Effector CD4-positive, alpha-beta T cell (primary cell): ENCODE measurements around the gene PPP2R2C.

ENCODE experiments used
- DNase-seq: peaks from one replicate; pipeline ENCODE4 v3.0.0-alpha.2; 2020

The PPP2R2C gene

DNA sequence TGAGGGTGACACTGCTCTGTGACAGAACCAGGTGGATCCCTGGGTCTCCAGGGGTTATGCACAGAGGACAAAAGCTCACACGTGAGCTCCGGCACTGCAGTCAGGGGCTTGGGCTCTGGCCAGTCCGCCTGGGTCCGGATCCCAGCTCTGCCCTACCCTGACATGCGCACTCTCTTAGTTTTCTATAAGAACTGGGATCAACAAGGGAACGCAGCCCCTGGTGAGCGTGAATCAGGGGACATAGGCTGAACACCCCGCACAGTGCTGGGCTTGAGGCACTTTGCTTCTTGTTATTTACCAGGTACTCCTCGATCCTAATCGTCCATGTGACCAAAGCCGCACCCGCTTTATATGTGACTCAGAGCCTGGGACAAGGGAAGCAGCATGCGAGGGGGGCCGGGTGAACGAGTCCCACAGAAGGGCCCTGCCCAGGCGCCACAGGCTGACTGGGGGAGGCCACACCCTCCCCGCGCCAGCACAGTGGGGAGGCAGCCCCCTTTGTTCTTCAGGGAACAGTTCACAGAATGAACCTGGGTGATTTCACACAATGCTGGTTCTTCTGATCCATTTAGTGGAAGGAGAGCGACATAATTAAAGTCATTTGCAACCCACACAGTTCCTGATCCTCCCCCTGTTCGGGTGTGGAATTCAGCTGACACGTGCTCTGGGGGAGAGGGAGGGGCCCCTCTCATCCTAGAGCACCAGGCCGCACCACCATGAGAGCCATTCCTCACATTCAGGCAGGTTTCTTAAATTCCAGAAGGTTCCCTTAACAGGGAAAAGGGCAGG, 147.2 kb downstream of the PPP2R2C start:
- DNase-seq, result no peak

DNA sequence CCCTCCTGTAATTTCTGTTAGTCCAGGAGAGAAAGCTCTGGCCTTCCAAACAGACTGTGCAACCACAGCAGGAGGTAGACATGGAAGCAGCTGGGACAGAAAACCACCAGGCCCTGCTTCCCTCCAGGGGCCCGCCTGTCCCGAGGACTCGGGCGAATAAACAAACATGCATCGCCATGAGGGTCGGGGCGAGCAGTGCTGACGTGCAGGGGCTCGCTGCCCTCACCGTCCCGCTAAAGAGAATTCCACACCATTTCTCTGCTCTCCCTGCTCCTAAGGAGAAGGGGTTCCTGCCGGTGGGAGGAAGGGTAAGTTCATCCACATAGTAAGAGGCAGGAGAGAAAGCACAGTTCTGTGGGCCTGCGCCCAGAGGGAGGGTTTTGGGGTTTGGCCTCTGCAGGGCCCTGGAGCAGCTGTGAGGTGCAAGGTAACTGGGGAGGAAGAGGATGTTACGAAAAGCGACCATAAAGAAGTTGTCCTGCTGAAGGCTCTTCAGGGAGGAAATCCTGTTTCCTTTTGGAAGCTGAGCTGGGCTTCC, 147.9 kb downstream of the PPP2R2C start:
- no peak for DNase-seq

- no peak for DNase-seq
Measured at GRCh38 chr4:6322761-6323566, 149.4 kb downstream of the PPP2R2C start.

GRCh38 chr4:6322067-6322760, 150.2 kb downstream of the PPP2R2C start:
- no peak for DNase-seq

DNA sequence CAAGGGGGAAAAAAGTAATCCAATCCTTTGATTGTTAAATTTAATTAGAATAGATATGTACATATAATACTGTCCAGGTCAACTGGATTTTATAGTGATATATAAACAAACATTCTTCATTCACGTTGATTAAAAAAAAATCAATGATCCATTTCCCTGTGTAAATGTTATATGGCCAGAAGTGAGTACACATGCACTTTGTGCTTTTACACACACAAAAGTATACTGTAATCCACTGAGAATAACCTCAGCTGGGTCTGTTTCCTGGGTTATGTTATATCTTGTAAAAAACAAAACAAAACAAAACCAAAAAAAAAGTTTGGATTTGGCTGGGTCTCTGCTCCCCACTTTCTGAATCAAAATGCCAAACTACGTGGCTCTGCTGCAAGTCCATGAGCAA, 151.1 kb downstream of the PPP2R2C start:
- no peak for DNase-seq

GRCh38 chr4:6320663-6321062, 151.8 kb downstream of the PPP2R2C start:
- no peak for DNase-seq

DNA sequence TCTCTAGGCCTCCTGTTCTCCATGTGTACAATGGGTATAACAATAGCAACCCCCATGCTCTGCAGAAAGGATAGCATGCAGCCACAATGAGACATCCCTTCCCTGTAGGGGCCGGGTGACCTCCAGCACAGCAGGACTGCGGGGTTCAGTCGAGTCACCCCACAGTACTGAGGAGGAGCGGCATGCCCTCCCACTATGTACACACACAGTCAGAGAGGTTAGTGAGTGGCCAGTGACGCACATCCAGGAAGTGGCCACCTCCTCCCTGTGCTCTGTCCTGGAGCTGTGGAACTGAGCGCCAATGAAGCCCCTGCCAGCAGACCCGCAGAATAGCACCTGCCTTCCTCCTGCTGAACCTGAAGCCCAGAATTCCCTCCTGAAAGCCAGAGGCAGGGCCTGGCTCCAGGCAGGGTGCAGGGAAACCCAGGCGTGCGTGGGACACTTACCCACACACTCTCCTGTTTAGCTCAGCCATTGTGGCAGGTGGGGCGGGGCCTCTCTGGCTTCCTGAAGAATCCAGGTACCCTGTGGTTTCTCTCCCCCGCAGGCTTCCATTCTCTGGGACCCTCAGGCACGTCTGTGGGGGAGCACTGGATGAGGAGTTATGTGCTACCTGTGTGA, 152.8 kb downstream of the PPP2R2C start:
- DNase-seq, result no peak

DNA sequence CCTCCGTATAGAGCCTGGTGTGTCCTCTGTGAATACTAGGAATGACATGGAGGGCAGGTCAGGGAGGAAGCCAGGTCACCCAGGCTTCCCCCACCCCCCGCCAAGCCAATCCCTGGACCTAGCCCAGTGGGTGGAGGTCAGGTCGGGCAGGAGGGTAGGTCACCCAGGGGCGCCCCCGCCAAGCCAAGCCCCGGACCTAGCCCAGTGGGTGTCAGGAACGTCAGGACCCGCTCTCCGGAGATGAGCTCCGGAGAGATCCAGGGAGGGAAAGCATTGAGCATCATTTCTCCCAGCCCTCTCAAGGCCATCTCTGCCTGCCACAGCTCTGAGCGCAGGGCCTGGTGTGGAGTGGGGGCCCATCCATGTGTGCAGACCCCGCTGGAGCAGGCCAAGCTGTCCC, 154.2 kb downstream of the PPP2R2C start:
- DNase-seq, result no peak

GRCh38 chr4:6316461-6317003, 155.9 kb downstream of the PPP2R2C start:
- DNase-seq, result no peak

DNA sequence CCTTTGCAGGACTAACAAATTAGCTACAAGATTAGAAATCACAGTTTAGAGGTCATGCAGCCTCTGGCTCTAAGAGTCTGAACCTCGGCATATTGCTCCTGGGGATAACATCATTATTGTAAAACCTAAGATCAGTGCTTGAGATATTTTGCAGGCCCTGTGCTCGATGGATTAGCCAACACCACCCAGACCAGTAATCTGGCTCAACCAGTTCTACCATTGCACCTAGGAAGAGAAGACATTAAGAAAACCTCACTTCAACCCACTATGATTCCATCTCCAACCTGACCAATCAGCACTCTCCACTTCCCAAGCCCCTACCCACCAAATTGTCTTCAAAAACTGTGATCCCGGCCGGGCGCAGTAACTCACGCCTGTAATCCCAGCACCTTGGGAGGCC, 159.2 kb downstream of the PPP2R2C start:
- no peak for DNase-seq

- no peak for DNase-seq
Measured at GRCh38 chr4:6309777-6310176, 162.6 kb downstream of the PPP2R2C start.

- DNase-seq, result no peak
Measured at GRCh38 chr4:6308899-6309643, 163.3 kb downstream of the PPP2R2C start.

GRCh38 chr4:6307891-6308290, 164.5 kb downstream of the PPP2R2C start:
- no peak for DNase-seq

GRCh38 chr4:6307230-6307629, 165.2 kb downstream of the PPP2R2C start:
- DNase-seq, result no peak

DNA sequence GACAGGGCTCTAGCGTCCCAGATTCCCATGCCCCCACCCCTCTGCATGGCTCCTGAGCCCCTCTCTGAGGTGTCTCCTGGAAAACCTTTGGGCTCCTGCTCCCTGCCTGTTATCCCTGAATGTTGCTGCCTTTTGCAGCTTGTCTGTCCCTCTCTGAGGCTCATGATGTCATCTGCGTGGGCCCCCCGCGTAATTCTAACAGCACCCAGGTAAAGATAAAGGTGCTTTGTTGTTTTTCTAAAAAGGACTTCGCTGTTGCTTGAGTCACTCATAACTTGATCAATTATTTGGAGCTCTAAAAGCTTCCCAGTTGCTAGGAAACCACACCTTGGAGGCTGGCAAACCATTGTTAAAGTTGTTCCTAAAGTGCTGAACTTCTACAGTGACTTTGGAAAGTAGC, 166.1 kb downstream of the PPP2R2C start:
- DNase-seq, result no peak

DNA sequence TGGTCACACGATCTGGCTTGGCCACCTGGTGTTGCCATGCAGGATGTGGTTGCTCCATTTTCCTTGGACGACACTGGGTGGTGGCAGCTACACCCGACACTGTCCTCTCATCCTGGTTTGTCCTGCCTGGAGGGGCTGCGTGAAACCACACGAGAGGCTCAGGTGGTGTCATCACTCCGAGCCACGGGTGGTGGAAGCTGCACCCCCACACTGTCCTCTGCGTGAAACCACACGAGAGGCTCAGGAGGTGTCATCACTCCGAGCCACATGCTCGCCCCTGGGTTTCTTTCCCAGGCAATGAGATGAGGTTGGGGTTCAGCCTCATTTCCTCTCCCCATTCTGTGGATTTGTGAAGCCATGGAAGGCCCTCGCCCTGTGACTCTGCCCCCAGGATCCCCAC, 168.5 kb downstream of the PPP2R2C start:
- DNase-seq, result no peak

DNA sequence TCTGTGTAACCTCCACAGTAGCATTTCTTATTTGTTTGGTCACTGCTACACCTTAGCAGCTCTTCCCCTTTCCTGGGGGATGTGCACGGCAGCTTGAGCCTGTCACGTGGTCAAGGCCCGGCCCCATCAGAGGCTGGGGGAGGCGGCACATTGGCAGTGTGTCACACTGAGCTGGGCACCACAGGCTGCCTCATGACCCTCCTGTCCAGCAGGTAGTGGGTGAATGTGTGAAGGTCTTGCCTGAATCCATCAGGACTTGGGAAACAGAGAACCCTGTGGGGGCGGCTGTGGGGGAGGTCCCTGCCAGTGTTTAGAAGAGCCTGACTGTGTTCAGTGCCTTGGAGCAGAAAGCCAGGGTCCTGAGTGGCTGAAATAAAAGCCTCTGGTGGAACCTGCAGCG, 169.5 kb downstream of the PPP2R2C start:
- DNase-seq, result no peak

- DNase-seq, result no peak
Measured at GRCh38 chr4:6301732-6302442, 170.5 kb downstream of the PPP2R2C start.

DNA sequence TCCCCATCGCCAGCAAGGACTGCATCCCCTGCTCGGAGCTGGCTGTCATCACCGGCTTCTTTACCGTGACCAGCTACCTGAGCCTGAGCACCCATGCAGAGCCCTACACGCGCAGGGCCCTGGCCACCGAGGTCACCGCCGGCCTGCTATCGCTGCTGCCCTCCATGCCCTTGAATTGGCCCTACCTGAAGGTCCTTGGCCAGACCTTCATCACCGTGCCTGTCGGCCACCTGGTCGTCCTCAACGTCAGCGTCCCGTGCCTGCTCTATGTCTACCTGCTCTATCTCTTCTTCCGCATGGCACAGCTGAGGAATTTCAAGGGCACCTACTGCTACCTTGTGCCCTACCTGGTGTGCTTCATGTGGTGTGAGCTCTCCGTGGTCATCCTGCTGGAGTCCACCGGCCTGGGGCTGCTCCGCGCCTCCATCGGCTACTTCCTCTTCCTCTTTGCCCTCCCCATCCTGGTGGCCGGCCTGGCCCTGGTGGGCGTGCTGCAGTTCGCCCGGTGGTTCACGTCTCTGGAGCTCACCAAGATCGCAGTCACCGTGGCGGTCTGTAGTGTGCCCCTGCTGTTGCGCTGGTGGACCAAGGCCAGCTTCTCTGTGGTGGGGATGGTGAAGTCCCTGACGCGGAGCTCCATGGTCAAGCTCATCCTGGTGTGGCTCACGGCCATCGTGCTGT, 171.2 kb downstream of the PPP2R2C start:
- DNase-seq, result no peak

- no peak for DNase-seq
Measured at GRCh38 chr4:6300359-6300758, 172.1 kb downstream of the PPP2R2C start.

- no peak for DNase-seq
Measured at GRCh38 chr4:6299875-6300274, 172.5 kb downstream of the PPP2R2C start.
